NOMO-1 (cell line): ENCODE results near the gene AREG.

Experiments used
- DNase-seq, 2 experiments: peaks; one replicate each; lab custom pipeline; 2025; ENCODE audit not compliant: unreplicated experiment in 2 of 2; lab: John Stamatoyannopoulos, UW

AREG gene

DNA sequence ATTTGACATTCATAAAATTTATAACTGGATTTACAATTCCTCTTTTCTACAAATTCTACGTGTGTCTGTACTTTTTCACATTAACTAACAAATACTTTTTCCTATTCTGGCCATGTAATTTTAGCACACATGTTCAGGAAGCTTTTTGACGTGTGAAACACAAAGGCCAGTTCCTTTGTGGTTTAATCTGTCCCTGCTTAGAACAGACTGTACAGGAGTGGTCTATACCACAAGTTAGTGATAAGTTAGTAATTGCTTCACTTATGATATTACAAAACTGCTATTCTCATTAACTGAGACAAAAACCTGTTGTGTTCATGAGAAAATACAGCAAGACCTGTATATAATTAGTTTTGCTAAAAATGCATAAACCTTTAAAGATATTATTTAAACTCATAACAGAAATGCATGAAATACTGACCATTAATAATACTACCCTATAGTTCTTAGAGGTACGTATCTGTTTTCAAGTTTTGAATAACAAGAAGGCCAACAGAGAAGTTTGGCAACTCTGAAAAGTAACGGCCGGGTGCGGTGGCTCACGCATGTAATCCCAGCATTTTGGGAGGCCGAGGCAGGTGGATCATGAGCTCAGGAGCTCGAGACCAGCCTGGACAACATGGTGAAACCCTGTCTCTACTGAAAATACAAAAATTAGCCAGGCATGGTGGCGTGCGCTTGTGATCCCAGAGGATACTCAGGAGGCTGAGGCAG, 13.7 kb upstream of the AREG start:
- DNase-seq = peak; percentile 45 to 88

DNA sequence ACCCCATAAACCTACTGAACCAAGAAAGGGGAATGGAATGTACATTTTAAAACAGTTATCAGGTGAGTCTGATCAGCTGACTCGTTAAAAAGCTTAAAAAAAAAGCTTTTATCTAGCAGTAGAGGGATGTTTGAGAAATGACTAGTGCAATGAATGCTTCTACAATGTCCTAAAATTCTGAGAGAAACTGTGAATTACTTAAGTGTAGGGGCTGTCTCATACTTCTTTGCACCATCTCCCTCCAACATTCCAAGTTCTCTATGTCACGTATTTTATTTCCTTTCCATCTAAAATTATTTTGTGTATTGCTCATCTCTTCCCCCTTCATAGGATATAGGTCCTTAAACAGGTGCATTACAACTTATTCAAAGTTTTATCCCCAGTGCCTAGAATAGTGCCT, 11.9 kb upstream of the AREG start:
- DNase-seq = no peak

DNA sequence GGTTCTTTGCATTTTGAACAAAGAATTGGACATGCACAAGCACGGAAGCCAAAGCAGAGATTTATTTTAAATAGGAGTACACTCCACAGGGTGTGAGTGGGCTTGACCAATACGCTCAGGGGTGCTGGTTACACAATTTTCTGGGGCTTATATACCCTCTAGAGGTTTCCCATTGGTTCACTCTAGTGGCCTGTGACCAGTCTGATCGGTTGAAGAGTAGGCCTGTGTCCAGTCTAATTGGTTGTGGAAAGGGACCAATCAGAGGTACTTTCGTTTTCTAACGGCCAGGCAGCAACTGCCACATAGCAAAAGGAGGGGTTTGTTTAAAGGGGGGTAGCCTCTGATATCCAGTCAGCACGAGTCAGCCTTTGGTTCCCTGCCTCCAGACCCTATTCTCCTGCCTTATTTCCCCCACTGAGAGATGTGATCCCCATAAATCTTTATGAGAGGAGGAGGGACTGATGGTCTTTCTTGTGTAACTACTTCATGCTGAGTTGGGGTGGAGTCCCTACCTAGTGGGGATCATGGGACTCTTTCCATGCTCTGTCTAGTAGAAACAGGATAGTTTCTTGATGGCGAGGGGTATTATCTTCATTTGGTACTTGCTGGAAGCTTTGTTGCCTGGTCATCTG, 11.3 kb upstream of the AREG start:
- no peak for DNase-seq

- no peak for DNase-seq
Observed at GRCh38 chr4:74435296-74435695, 9.6 kb upstream of the AREG start.

DNA sequence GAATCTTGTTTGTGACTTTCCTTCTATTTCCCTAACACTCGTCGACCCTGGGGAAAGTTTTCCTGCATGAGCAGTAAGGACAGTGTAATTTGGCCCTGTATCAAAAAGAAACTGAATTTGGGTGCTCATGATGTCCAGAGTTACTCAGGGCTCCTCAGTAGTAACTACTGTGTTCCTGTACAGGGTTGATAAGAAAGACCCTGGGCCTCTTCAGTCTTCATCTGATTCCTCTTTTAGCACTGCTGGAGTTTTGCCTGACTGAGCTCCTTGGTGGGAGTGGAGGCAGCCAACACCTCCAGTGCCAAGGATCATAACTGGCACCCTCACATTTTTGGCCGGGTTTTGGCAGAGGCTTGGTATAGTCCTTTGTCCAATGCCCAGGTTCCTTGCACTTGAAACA, 7.1 kb upstream of the AREG start:
- no peak for DNase-seq

- DNase-seq = no peak
Observed at GRCh38 chr4:74438661-74439060, 6.3 kb upstream of the AREG start.

DNA sequence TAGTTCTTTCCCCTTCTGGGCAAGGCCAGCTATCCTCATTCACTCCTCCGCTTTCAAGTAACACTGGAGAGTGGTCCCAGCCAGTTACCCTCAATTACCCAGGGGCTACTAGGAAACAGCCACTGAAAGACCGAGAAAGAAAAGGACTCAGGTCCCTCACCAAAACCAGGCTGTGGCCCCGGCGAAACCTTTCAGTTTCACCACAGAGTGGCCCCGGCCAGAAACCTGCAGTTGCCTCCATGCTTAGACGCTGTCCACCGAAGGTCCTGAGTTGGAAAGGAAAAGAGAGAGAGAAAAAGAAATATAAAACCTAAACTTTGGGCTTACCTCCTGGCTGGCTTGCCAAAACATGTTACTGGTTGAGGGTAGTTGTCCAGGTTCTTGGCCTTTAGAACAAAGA, 5.0 kb upstream of the AREG start:
- DNase-seq = no peak

GRCh38 chr4:74440356-74440755, 4.6 kb upstream of the AREG start:
- no peak for DNase-seq

DNA sequence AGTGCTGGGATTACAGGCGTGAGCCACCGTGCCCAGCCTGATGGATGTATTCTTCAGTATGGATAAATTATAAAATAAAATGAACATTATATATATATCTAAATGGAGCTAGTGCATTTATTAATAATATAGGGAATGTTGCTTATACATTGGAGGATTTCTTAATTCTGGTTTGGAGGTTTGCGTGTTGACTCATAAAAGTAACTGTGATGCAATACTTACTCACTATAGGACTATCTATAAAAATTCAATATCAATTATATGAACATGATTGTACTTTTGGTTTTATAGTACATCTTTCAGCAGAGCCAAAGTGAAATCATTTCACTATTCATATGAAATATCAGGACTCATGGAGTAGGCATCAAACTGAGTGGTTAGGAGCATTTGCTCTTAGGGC, 3.2 kb upstream of the AREG start:
- DNase-seq = no peak

DNA sequence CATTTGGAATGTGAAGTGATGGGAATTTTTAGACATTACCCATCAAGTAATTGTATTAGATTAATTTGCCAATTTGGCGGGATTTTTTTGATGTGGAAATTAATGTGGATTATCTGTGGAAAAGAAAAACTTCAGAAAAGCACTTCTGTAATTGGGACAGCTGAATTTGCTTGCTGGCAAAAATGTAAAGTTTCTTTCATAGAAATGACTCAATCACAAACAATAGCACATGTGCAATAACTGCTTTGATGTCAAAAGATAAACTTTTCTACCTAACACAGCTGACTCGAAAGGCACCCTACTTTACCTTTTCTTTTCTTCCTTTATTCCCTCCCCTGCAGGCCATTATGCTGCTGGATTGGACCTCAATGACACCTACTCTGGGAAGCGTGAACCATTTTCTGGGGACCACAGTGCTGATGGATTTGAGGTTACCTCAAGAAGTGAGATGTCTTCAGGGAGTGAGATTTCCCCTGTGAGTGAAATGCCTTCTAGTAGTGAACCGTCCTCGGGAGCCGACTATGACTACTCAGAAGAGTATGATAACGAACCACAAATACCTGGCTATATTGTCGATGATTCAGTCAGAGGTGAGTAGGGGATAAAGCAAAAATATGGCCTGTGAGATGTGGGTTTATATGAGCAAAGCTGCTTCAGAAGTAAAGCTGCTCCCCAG, 1.4 kb downstream of the AREG start:
- no peak for DNase-seq

DNA sequence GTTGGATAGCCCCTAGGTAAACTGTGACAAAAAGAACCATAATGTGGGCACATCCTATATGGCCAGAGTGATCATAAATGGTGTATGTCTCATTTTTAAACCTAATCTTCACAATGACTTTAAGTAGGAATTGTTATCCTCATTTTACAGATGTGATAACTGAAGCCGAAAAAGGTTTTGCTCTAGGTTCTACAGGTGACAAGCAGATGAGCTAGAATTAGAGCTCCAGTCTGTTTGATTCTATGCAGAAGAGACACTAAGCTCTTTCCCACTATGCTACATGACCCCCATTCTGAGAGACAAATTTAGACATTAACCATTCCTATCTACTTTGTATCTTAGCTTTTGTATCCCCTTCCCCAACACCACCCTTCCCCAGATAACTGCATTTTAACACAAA, 2.0 kb downstream of the AREG start:
- no peak for DNase-seq

DNA sequence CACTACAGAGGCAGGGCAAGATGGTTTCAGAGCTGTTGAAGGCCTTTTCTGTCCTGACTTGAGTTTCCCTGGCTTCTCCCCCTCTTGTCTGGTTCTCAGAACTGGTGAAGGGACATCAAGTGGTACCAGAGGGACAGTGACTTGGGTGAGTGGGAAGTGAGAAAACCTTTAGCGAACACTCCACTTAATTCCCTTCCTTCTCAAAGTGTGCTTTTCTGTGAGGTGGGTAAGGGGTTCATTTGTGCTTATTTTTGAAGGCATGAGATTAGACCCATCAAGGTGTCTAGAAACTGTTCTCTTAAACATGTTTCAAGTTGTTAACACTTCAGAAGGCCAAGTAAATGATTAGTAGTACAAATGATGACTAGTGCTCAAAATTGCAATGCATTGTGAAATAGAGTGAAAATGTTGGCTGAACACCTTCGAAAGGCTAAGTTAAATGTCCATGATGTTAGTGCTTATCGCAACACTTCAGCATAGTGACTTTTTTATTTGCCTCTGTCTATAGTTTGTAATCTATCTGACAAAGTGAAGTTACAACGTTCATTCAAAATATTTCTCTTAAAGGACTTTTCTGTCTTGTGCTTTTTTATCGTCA, 2.8 kb downstream of the AREG start:
- no peak for DNase-seq

GRCh38 chr4:74449571-74450297, 4.8 kb downstream of the AREG start:
- no peak for DNase-seq

DNA sequence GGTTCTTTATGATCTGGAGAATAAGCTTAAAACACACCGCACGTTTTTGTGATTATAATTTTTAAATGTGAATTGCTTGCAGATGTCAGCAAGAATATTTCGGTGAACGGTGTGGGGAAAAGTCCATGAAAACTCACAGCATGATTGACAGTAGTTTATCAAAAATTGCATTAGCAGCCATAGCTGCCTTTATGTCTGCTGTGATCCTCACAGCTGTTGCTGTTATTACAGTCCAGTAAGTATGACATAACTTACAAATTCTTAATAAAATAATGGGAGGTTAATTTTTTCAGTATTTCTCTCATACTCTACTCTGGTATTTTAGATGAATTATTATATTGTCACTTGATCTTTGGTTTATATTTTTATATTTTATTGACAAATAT, 5.4 kb downstream of the AREG start:
- no peak for DNase-seq

DNA sequence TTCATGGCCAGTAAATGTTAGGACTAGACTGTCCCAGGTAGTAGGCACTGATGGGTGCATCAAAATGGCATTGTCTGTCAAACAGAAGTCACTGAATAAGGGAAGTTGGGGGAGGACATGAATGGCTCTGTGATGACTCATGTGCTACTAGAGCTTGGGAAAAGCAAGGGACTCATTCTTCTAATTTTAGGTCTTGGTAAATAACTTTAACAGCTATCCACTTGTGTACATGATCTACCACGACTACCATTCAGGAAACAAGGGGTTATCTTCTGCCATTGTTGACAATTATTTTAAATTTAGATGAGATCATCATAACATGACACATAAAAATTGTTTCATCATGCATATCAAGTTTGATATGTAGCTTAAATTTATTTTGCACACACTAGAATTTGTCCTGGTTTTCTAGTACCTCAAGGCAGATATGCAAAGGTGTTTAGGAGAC, 6.3 kb downstream of the AREG start:
- DNase-seq = peak; percentile 49 to 75

GRCh38 chr4:74453037-74453635, 8.2 kb downstream of the AREG start:
- DNase-seq = no peak

- no peak for DNase-seq
Observed at GRCh38 chr4:74453829-74454742, 9.2 kb downstream of the AREG start.

GRCh38 chr4:74455361-74456055, 10.6 kb downstream of the AREG start:
- DNase-seq = no peak
